ENCODE results near the gene PIR. TPM values are rescaled to one million over a fixed set of nuclear protein-coding genes. Genes with fewer than 3 reads are reported as not detected.

Gene PIR
- total and polyA plus RNA-seq, 2 donors (not counting 1 experiment from before 2014, with no cell fraction given): 0.22 TPM; not detected in 1

- TF ChIP-seq EZH2 (IDR thresholded peaks at IDR 0.05; ENCODE audit: borderline replicate concordance, insufficient read depth, low read depth, low read length, poor library complexity, severe bottlenecking) (no peak), CTCF (IDR thresholded peaks at IDR 0.05) (no peak)
- Histone ChIP-seq H3K9me3 (ENCODE audit: control extremely low read depth in 1 of 3, control insufficient read depth in 2 of 3, insufficient read depth in 1 of 3, low read length in 2 of 3) (peaks cover 0 to 5% (median 0%) of the 10 kb centered on the region in 3 donors), H3K4me3 (ENCODE audit: control extremely low read depth in 1 of 5, extremely low read depth in 1 of 5, insufficient read depth in 1 of 5, low read depth in 2 of 5, low read length in 4 of 5) (no peak overlapping the region), H3K4me2 (replicated peaks; ENCODE audit: low read depth, low read length, poor library complexity, severe bottlenecking) (no peak overlapping the region), H2AFZ (ENCODE audit: insufficient read depth, low read depth, low read length, poor library complexity, severe bottlenecking) (no peak overlapping the region), H4K20me1 (ENCODE audit: control insufficient read depth, insufficient read depth, low read length, poor library complexity, severe bottlenecking) (no peaks in the 10 kb centered on the region), H3K27ac (ENCODE audit: low read length in 2 of 2) (no peak overlapping the region), H3K9ac (ENCODE audit: low read length) (no peak overlapping the region), H3K79me2 (ENCODE audit: control insufficient read depth, insufficient read depth, low read length) (no peaks in the 10 kb centered on the region), H3K4me1 (ENCODE audit: control insufficient read depth in 2 of 2, insufficient read depth in 2 of 2, low read length in 2 of 2) (no peaks in the 10 kb centered on the region), H3K27me3 (replicated peaks in 1 of 4; ENCODE audit: control extremely low read depth in 1 of 4, control insufficient read depth in 3 of 4, insufficient read depth in 4 of 4, low read length in 3 of 4) (no peaks in the 10 kb centered on the region), H3K36me3 (replicated peaks in 1 of 2; ENCODE audit: control extremely low read depth in 1 of 2, control insufficient read depth in 1 of 2, extremely low read depth in 1 of 2, insufficient read depth in 2 of 2, low read length in 1 of 2) (no peaks in the 10 kb centered on the region)
- H3K27me3 Mint-ChIP-seq: no peaks in the 10 kb centered on the region
- H3K9me3 Mint-ChIP-seq (ENCODE audit: insufficient read depth): peaks cover 3% of the 10 kb centered on the region
- CTCF ChIA-PET: no interaction called here
- no peak overlapping the region for H3K4me3 Mint-ChIP-seq
- POLR2A ChIA-PET: no interaction called here
- H3K4me1 Mint-ChIP-seq: no peaks in the 10 kb centered on the region
- ATAC-seq (ENCODE audit: low read depth) (no peak), DNase-seq (no peak)
- intact Hi-C loops (cut with micrococcal nuclease): no loop called here
- 100% methylated on average over 1 of the region's 6 CpGs for WGBS (ENCODE audit: insufficient coverage)
- H3K27ac Mint-ChIP-seq: no peak overlapping the region
These were observed 80.0 kb downstream of the PIR start for GRCh38 chrX:15413101-15413500.

GRCh38 chrX:15410947-15411346 is 82.2 kb downstream of the PIR start:
- TF ChIP-seq EZH2 (IDR thresholded peaks at IDR 0.05; ENCODE audit: borderline replicate concordance, insufficient read depth, low read depth, low read length, poor library complexity, severe bottlenecking) (no peak), CTCF (IDR thresholded peaks at IDR 0.05) (no peak)
- intact Hi-C loops (cut with micrococcal nuclease): no loop called here

More at GRCh38 chrX:15410947-15411346, 82.2 kb downstream of the PIR start:
- H3K4me1 Mint-ChIP-seq: no peaks in the 10 kb centered on the region
- no peak overlapping the region for H3K27ac Mint-ChIP-seq
- DNase-seq: no peak
- ChIA-PET CTCF (no interaction called here), POLR2A (no interaction called here)
- no peaks in the 10 kb centered on the region for H3K9me3 Mint-ChIP-seq (ENCODE audit: insufficient read depth)
- H3K27ac ChIP-seq (ENCODE audit: low read length in 2 of 2): no peak overlapping the region
- no peak overlapping the region for H3K4me3 ChIP-seq (ENCODE audit: control extremely low read depth in 1 of 5, extremely low read depth in 1 of 5, insufficient read depth in 1 of 5, low read depth in 2 of 5, low read length in 4 of 5)
- no CpG with 5 or more reads among the region's 2 CpGs for WGBS (ENCODE audit: insufficient coverage)
- H3K4me3 Mint-ChIP-seq: no peak overlapping the region
- no peaks in the 10 kb centered on the region for H3K9me3 ChIP-seq (ENCODE audit: control extremely low read depth in 1 of 3, control insufficient read depth in 2 of 3, insufficient read depth in 1 of 3, low read length in 2 of 3)
- no peaks in the 10 kb centered on the region for H3K79me2 ChIP-seq (ENCODE audit: control insufficient read depth, insufficient read depth, low read length)
- H4K20me1 ChIP-seq (ENCODE audit: control insufficient read depth, insufficient read depth, low read length, poor library complexity, severe bottlenecking): no peaks in the 10 kb centered on the region
- no peaks in the 10 kb centered on the region for H3K27me3 ChIP-seq (replicated peaks in 1 of 4; ENCODE audit: control extremely low read depth in 1 of 4, control insufficient read depth in 3 of 4, insufficient read depth in 4 of 4, low read length in 3 of 4)
- H3K9ac ChIP-seq (ENCODE audit: low read length): no peak overlapping the region
- H2AFZ ChIP-seq (ENCODE audit: insufficient read depth, low read depth, low read length, poor library complexity, severe bottlenecking): no peak overlapping the region
- no peaks in the 10 kb centered on the region for H3K27me3 Mint-ChIP-seq
- H3K36me3 ChIP-seq (replicated peaks in 1 of 2; ENCODE audit: control extremely low read depth in 1 of 2, control insufficient read depth in 1 of 2, extremely low read depth in 1 of 2, insufficient read depth in 2 of 2, low read length in 1 of 2): no peaks in the 10 kb centered on the region
- ATAC-seq (ENCODE audit: low read depth): no peak
- no peaks in the 10 kb centered on the region for H3K4me1 ChIP-seq (ENCODE audit: control insufficient read depth in 2 of 2, insufficient read depth in 2 of 2, low read length in 2 of 2)
- H3K4me2 ChIP-seq (replicated peaks; ENCODE audit: low read depth, low read length, poor library complexity, severe bottlenecking): no peak overlapping the region
